GM18498 (cell line): Measurements from ENCODE around the gene MPIG6B.
A peak's percentile ranks its signal among the peaks of the same experiment; 100 is the strongest.

Experiments
- ATAC-seq: cut with Tn5 transposase; IDR thresholded peaks from one replicate; pipeline ENCODE4 v1.9.1; 2021; ENCODE audit warnings: mild to moderate bottlenecking, moderate library complexity; ENCODE audit not compliant: unreplicated experiment

MPIG6B gene

GRCh38 chr6:31736768-31737314 is 13.7 kb downstream of the MPIG6B start:
- no peak for ATAC-seq

GRCh38 chr6:31737315-31737990 is 14.3 kb downstream of the MPIG6B start:
- ATAC-seq = no peak

GRCh38 chr6:31737991-31738979 is 15.1 kb downstream of the MPIG6B start:
- no peak for ATAC-seq

GRCh38 chr6:31739639-31740396 is 16.6 kb downstream of the MPIG6B start, which contains the start of gene MSH5:
Gene MSH5, plus strand, starts transcription at chr6:31740005. Its CDS starts 462 bp downstream, at chr6:31740467.
- peak; percentile 80 for ATAC-seq

- no peak for ATAC-seq
These were observed 17.4 kb downstream of the MPIG6B start for GRCh38 chr6:31740397-31741223.

- no peak for ATAC-seq
These were observed 18.6 kb downstream of the MPIG6B start for GRCh38 chr6:31741815-31742214.

GRCh38 chr6:31742894-31743293 is 19.7 kb downstream of the MPIG6B start:
- no peak for ATAC-seq

- no peak for ATAC-seq
These were observed 21.2 kb downstream of the MPIG6B start for GRCh38 chr6:31744422-31744821.

GRCh38 chr6:31749301-31750036 is 26.3 kb downstream of the MPIG6B start:
- ATAC-seq = no peak

GRCh38 chr6:31750411-31751022 is 27.3 kb downstream of the MPIG6B start:
- no peak for ATAC-seq

- no peak for ATAC-seq
These were observed 29.7 kb downstream of the MPIG6B start for GRCh38 chr6:31752739-31753319.

GRCh38 chr6:31758281-31758680 is 35.1 kb downstream of the MPIG6B start:
- ATAC-seq = no peak

GRCh38 chr6:31760790-31761189 is 37.6 kb downstream of the MPIG6B start:
- no peak for ATAC-seq

- no peak for ATAC-seq
These were observed 38.2 kb downstream of the MPIG6B start for GRCh38 chr6:31761343-31761742.

GRCh38 chr6:31762356-31762755 is 39.2 kb downstream of the MPIG6B start, which contains the start of gene SAPCD1:
Gene SAPCD1, plus strand, starts transcription at chr6:31762656. Its CDS starts 399 bp downstream, at chr6:31763055.
- no peak for ATAC-seq

GRCh38 chr6:31762878-31763618 is 39.9 kb downstream of the MPIG6B start:
- ATAC-seq = no peak

- ATAC-seq = no peak
These were observed 40.4 kb downstream of the MPIG6B start for GRCh38 chr6:31763619-31763940.

GRCh38 chr6:31764198-31764597 is 41.0 kb downstream of the MPIG6B start:
- no peak for ATAC-seq
